ENCODE measurements around the gene SAMHD1.
"Not testable (repeated sequence)": the region's sequence is repeated elsewhere in the genome, so short reads cannot be mapped to it uniquely, and the experiment has no call there.

Gene SAMHD1

GRCh38 chr20:36916199-36916598 lies 35.3 kb downstream of the SAMHD1 start:
- Histone ChIP-seq H3K4me3 (ENCODE audit: control insufficient read depth in 1 of 7, extremely low read depth in 1 of 7, insufficient read depth in 4 of 7, low read depth in 2 of 7, low read length in 6 of 7) (no peak overlapping the region), H3K9me3 (ENCODE audit: control extremely low read depth in 1 of 5, control insufficient read depth in 4 of 5, insufficient read depth in 2 of 5, low read depth in 1 of 5, low read length in 4 of 5) (no peaks in the 10 kb centered on the region), H3K27me3 (replicated peaks in 2 of 5; ENCODE audit: control insufficient read depth in 4 of 5, insufficient read depth in 5 of 5, low read length in 4 of 5) (no peaks in the 10 kb centered on the region), H3K27ac (ENCODE audit: insufficient read depth in 1 of 2, low read depth in 1 of 2, low read length in 2 of 2, poor library complexity in 1 of 2, severe bottlenecking in 2 of 2) (no peak overlapping the region), H3K4me1 (ENCODE audit: control extremely low read depth in 1 of 4, control insufficient read depth in 4 of 4, insufficient read depth in 4 of 4, low read length in 3 of 4) (no peaks in the 10 kb centered on the region), H3K36me3 (ENCODE audit: control insufficient read depth in 4 of 4, insufficient read depth in 4 of 4, low read length in 3 of 4) (peaks cover 0 to 5% (median 0%) of the 10 kb centered on the region in 4 experiments)
- 100% methylated on average over 2 of the region's 2 CpGs for WGBS (ENCODE audit: insufficient coverage)
- no peak for DNase-seq
- ChIA-PET POLR2A (no interaction called here), CTCF (no interaction called here)

- no CpG with 5 or more reads among the region's 4 CpGs for WGBS (ENCODE audit: insufficient coverage)
- Histone ChIP-seq H3K9me3 (ENCODE audit: control extremely low read depth in 1 of 5, control insufficient read depth in 4 of 5, insufficient read depth in 2 of 5, low read depth in 1 of 5, low read length in 4 of 5) (no peaks in the 10 kb centered on the region), H3K27me3 (replicated peaks in 2 of 5; ENCODE audit: control insufficient read depth in 4 of 5, insufficient read depth in 5 of 5, low read length in 4 of 5) (no peaks in the 10 kb centered on the region), H3K36me3 (ENCODE audit: control insufficient read depth in 4 of 4, insufficient read depth in 4 of 4, low read length in 3 of 4) (peaks cover 0 to 3% (median 0%) of the 10 kb centered on the region in 4 experiments), H3K4me1 (ENCODE audit: control extremely low read depth in 1 of 4, control insufficient read depth in 4 of 4, insufficient read depth in 4 of 4, low read length in 3 of 4) (peaks cover 0 to 8% (median 4%) of the 10 kb centered on the region in 4 experiments), H3K27ac (ENCODE audit: insufficient read depth in 1 of 2, low read depth in 1 of 2, low read length in 2 of 2, poor library complexity in 1 of 2, severe bottlenecking in 2 of 2) (no peak overlapping the region), H3K4me3 (ENCODE audit: control insufficient read depth in 1 of 7, extremely low read depth in 1 of 7, insufficient read depth in 4 of 7, low read depth in 2 of 7, low read length in 6 of 7) (no peak overlapping the region)
- no peak for DNase-seq
- POLR2A ChIA-PET: no interaction called here
- CTCF ChIA-PET: no interaction called here
These were observed 42.9 kb downstream of the SAMHD1 start for GRCh38 chr20:36908603-36909002.

GRCh38 chr20:36906086-36906485 lies 45.4 kb downstream of the SAMHD1 start:
- H3K4me3 ChIP-seq (ENCODE audit: control insufficient read depth in 1 of 7, extremely low read depth in 1 of 7, insufficient read depth in 4 of 7, low read depth in 2 of 7, low read length in 6 of 7); H3K27me3 ChIP-seq (replicated peaks in 2 of 5; ENCODE audit: control insufficient read depth in 4 of 5, insufficient read depth in 5 of 5, low read length in 4 of 5); H3K36me3 ChIP-seq (ENCODE audit: control insufficient read depth in 4 of 4, insufficient read depth in 4 of 4, low read length in 3 of 4); H3K27ac ChIP-seq (ENCODE audit: insufficient read depth in 1 of 2, low read depth in 1 of 2, low read length in 2 of 2, poor library complexity in 1 of 2, severe bottlenecking in 2 of 2); H3K4me1 ChIP-seq (ENCODE audit: control extremely low read depth in 1 of 4, control insufficient read depth in 4 of 4, insufficient read depth in 4 of 4, low read length in 3 of 4); H3K9me3 ChIP-seq (ENCODE audit: control extremely low read depth in 1 of 5, control insufficient read depth in 4 of 5, insufficient read depth in 2 of 5, low read depth in 1 of 5, low read length in 4 of 5); DNase-seq; POLR2A ChIA-PET: not testable (repeated sequence)
- CTCF ChIA-PET: interaction anchor here (0.8 kb wide), 1 partner anchor 81 kb away, joined by 3 read pairs; no protein-coding TSS in a partner anchor
- WGBS (ENCODE audit: insufficient coverage): 95% methylated on average over 4 of the region's 7 CpGs

- H3K4me3 ChIP-seq (ENCODE audit: control insufficient read depth in 1 of 7, extremely low read depth in 1 of 7, insufficient read depth in 4 of 7, low read depth in 2 of 7, low read length in 6 of 7); H3K27me3 ChIP-seq (replicated peaks in 2 of 5; ENCODE audit: control insufficient read depth in 4 of 5, insufficient read depth in 5 of 5, low read length in 4 of 5); H3K36me3 ChIP-seq (ENCODE audit: control insufficient read depth in 4 of 4, insufficient read depth in 4 of 4, low read length in 3 of 4); POLR2A ChIA-PET; H3K9me3 ChIP-seq (ENCODE audit: control extremely low read depth in 1 of 5, control insufficient read depth in 4 of 5, insufficient read depth in 2 of 5, low read depth in 1 of 5, low read length in 4 of 5); DNase-seq; H3K27ac ChIP-seq (ENCODE audit: insufficient read depth in 1 of 2, low read depth in 1 of 2, low read length in 2 of 2, poor library complexity in 1 of 2, severe bottlenecking in 2 of 2); H3K4me1 ChIP-seq (ENCODE audit: control extremely low read depth in 1 of 4, control insufficient read depth in 4 of 4, insufficient read depth in 4 of 4, low read length in 3 of 4): not testable (repeated sequence)
- WGBS (ENCODE audit: insufficient coverage): 96% methylated on average over 4 of the region's 10 CpGs
- CTCF ChIA-PET: interaction anchor here (0.8 kb wide), 1 partner anchor 80 kb away, joined by 3 read pairs; no protein-coding TSS in a partner anchor
These were observed 45.9 kb downstream of the SAMHD1 start for GRCh38 chr20:36905566-36905965.

GRCh38 chr20:36904690-36905089 lies 46.8 kb downstream of the SAMHD1 start:
- CTCF ChIA-PET: interaction anchor here (1.4 kb wide), 1 partner anchor 17 kb away, joined by 3 read pairs; no protein-coding TSS in a partner anchor
- WGBS (ENCODE audit: insufficient coverage): no CpG with 5 or more reads among the region's 2 CpGs
- peak in 2 of 3 donors; percentile 54 to 64 for DNase-seq
- Histone ChIP-seq H3K4me3 (ENCODE audit: control insufficient read depth in 1 of 7, extremely low read depth in 1 of 7, insufficient read depth in 4 of 7, low read depth in 2 of 7, low read length in 6 of 7) (no peak overlapping the region), H3K27ac (ENCODE audit: insufficient read depth in 1 of 2, low read depth in 1 of 2, low read length in 2 of 2, poor library complexity in 1 of 2, severe bottlenecking in 2 of 2) (no peak overlapping the region), H3K9me3 (ENCODE audit: control extremely low read depth in 1 of 5, control insufficient read depth in 4 of 5, insufficient read depth in 2 of 5, low read depth in 1 of 5, low read length in 4 of 5) (no peaks in the 10 kb centered on the region), H3K4me1 (ENCODE audit: control extremely low read depth in 1 of 4, control insufficient read depth in 4 of 4, insufficient read depth in 4 of 4, low read length in 3 of 4) (peaks cover 0 to 8% (median 4%) of the 10 kb centered on the region in 4 experiments), H3K36me3 (ENCODE audit: control insufficient read depth in 4 of 4, insufficient read depth in 4 of 4, low read length in 3 of 4) (no peaks in the 10 kb centered on the region), H3K27me3 (replicated peaks in 2 of 5; ENCODE audit: control insufficient read depth in 4 of 5, insufficient read depth in 5 of 5, low read length in 4 of 5) (no peaks in the 10 kb centered on the region)
- POLR2A ChIA-PET: no interaction called here

GRCh38 chr20:36895036-36895435 lies 56.5 kb downstream of the SAMHD1 start:
- DNase-seq: no peak
- H3K9me3 ChIP-seq (ENCODE audit: control extremely low read depth in 1 of 5, control insufficient read depth in 4 of 5, insufficient read depth in 2 of 5, low read depth in 1 of 5, low read length in 4 of 5): no peaks in the 10 kb centered on the region
- H3K4me3 ChIP-seq (ENCODE audit: control insufficient read depth in 1 of 7, extremely low read depth in 1 of 7, insufficient read depth in 4 of 7, low read depth in 2 of 7, low read length in 6 of 7): no peak overlapping the region
- WGBS (ENCODE audit: insufficient coverage): 100% methylated on average over 2 of the region's 2 CpGs
- ChIA-PET POLR2A (no interaction called here), CTCF (interaction anchor here (1.0 kb wide), 1 partner anchor 9 kb away, joined by 3 read pairs; no protein-coding TSS in a partner anchor)
- no peaks in the 10 kb centered on the region for H3K4me1 ChIP-seq (ENCODE audit: control extremely low read depth in 1 of 4, control insufficient read depth in 4 of 4, insufficient read depth in 4 of 4, low read length in 3 of 4)
- no peak overlapping the region for H3K27ac ChIP-seq (ENCODE audit: insufficient read depth in 1 of 2, low read depth in 1 of 2, low read length in 2 of 2, poor library complexity in 1 of 2, severe bottlenecking in 2 of 2)
- peaks cover 0 to 21% (median 0%) of the 10 kb centered on the region in 4 experiments for H3K36me3 ChIP-seq (ENCODE audit: control insufficient read depth in 4 of 4, insufficient read depth in 4 of 4, low read length in 3 of 4)
- no peaks in the 10 kb centered on the region for H3K27me3 ChIP-seq (replicated peaks in 2 of 5; ENCODE audit: control insufficient read depth in 4 of 5, insufficient read depth in 5 of 5, low read length in 4 of 5)

- 94% methylated on average over 2 of the region's 3 CpGs for WGBS (ENCODE audit: insufficient coverage)
- H3K36me3 ChIP-seq (ENCODE audit: control insufficient read depth in 4 of 4, insufficient read depth in 4 of 4, low read length in 3 of 4): peaks cover 0 to 26% (median 0%) of the 10 kb centered on the region in 4 experiments
- CTCF ChIA-PET: interaction anchor here (1.3 to 1.8 kb wide), 2 partner anchors 8 to 11 kb away, joined by 4 to 5 read pairs; no protein-coding TSS in a partner anchor
These were observed 57.7 kb downstream of the SAMHD1 start for GRCh38 chr20:36893801-36894200.

More at GRCh38 chr20:36893801-36894200, 57.7 kb downstream of the SAMHD1 start:
- Histone ChIP-seq H3K4me1 (ENCODE audit: control extremely low read depth in 1 of 4, control insufficient read depth in 4 of 4, insufficient read depth in 4 of 4, low read length in 3 of 4) (no peaks in the 10 kb centered on the region), H3K4me3 (ENCODE audit: control insufficient read depth in 1 of 7, extremely low read depth in 1 of 7, insufficient read depth in 4 of 7, low read depth in 2 of 7, low read length in 6 of 7) (no peak overlapping the region), H3K9me3 (ENCODE audit: control extremely low read depth in 1 of 5, control insufficient read depth in 4 of 5, insufficient read depth in 2 of 5, low read depth in 1 of 5, low read length in 4 of 5) (no peaks in the 10 kb centered on the region), H3K27ac (ENCODE audit: insufficient read depth in 1 of 2, low read depth in 1 of 2, low read length in 2 of 2, poor library complexity in 1 of 2, severe bottlenecking in 2 of 2) (no peak overlapping the region), H3K27me3 (replicated peaks in 2 of 5; ENCODE audit: control insufficient read depth in 4 of 5, insufficient read depth in 5 of 5, low read length in 4 of 5) (no peaks in the 10 kb centered on the region)
- POLR2A ChIA-PET: no interaction called here
- DNase-seq: no peak
